ENCODE measurements around the gene C1QTNF12. TPM values are rescaled to one million over a fixed set of nuclear protein-coding genes. Genes with fewer than 3 reads are reported as not detected.

Gene C1QTNF12
- total RNA-seq, 1 experiment from 2014 or later: 4.4 TPM

DNA sequence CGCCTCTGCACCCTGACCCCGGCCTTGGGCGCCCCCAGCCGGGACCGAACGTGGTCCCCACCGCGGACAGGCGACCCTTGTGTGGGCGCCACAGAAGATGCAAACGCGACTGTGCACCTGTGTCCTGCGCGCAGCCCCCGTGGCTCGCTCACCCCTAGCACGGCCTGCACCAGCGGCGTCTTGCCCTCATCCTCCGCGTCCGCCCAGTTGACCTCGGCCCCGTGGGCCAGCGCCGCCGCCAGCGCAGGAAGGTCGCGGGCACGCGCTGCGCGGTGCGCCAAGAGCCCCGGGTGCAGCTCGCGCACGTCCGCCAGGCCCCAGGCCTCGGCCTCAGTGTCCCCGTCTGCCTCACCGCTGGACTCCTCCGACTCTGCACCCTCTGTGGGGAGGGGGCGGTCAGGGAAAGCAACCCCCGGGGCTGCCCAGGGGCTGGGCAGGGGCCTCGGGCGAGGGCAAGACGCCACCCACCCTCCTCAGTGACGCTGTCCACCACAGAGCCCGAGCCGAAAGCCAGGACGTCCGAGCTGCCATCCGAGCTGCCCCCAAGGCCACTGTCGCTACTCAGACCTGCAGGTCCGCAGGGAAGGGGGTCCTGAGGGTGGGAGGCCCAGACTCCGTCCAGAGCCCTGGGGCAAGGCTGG is 47.8 kb upstream of the C1QTNF12 start:
- Histone ChIP-seq H3K56ac (ENCODE audit: insufficient read length, low read depth, low read length) (no peak overlapping the region), H3T11ph (ENCODE audit: low read length) (no peak overlapping the region), H2AFZ (ENCODE audit: low read length) (no peak overlapping the region), H3K4ac (ENCODE audit: low read depth, low read length) (no peak overlapping the region), H3K79me2 (ENCODE audit: insufficient read depth, low read length) (no peaks in the 10 kb centered on the region), H3K79me1 (ENCODE audit: insufficient read depth, low read depth, low read length, poor library complexity, severe bottlenecking) (no peaks in the 10 kb centered on the region), H4K8ac (replicated peaks; ENCODE audit: insufficient read length, low read depth, low read length) (no peak overlapping the region), H2AK5ac (ENCODE audit: insufficient read length, low read length) (no peak overlapping the region), H4K91ac (ENCODE audit: insufficient read length, low read depth, low read length) (no peak overlapping the region), H3K9me3 (ENCODE audit: control insufficient read depth, low read depth, low read length) (no peaks in the 10 kb centered on the region), H2BK12ac (ENCODE audit: insufficient read length, low read depth, low read length) (no peak overlapping the region), H2BK120ac (ENCODE audit: low read depth, low read length, poor library complexity, severe bottlenecking) (no peak overlapping the region), H3K14ac (ENCODE audit: insufficient read depth, low read length) (no peak overlapping the region), H3K23me2 (ENCODE audit: insufficient read length, low read depth, low read length, poor library complexity, severe bottlenecking) (peaks cover 4% of the 10 kb centered on the region), H3K27me3 (ENCODE audit: insufficient read depth, low read length) (no peaks in the 10 kb centered on the region), H2BK15ac (ENCODE audit: low read depth, low read length) (no peak overlapping the region), H2BK20ac (ENCODE audit: low read depth, low read length, poor library complexity, severe bottlenecking) (no peak overlapping the region), H2BK5ac (ENCODE audit: insufficient read length, low read length) (no peak overlapping the region), H3K4me1 (ENCODE audit: insufficient read depth, low read length) (no peaks in the 10 kb centered on the region), H3K27ac (ENCODE audit: insufficient read length, low read depth, low read length) (no peak overlapping the region), H4K5ac (ENCODE audit: insufficient read length, low read depth, low read length) (no peak overlapping the region), H3K18ac (ENCODE audit: insufficient read length, low read depth, low read length) (no peak overlapping the region), H4K20me1 (ENCODE audit: control insufficient read depth, insufficient read depth, insufficient read length) (no peaks in the 10 kb centered on the region), H3K9ac (ENCODE audit: extremely low read depth, insufficient read length, low read length) (no peak overlapping the region), H3K23ac (ENCODE audit: insufficient read length, low read depth, low read length) (no peak overlapping the region), H3K4me2 (ENCODE audit: insufficient read depth, insufficient read length, low read length) (peak overlapping the region; percentile 27)
- no peaks in the 10 kb centered on the region for H3K36me3 Mint-ChIP-seq (ENCODE audit: insufficient read depth in 1 of 3, low read depth in 3 of 3)
- TF ChIP-seq, protein P1, sequence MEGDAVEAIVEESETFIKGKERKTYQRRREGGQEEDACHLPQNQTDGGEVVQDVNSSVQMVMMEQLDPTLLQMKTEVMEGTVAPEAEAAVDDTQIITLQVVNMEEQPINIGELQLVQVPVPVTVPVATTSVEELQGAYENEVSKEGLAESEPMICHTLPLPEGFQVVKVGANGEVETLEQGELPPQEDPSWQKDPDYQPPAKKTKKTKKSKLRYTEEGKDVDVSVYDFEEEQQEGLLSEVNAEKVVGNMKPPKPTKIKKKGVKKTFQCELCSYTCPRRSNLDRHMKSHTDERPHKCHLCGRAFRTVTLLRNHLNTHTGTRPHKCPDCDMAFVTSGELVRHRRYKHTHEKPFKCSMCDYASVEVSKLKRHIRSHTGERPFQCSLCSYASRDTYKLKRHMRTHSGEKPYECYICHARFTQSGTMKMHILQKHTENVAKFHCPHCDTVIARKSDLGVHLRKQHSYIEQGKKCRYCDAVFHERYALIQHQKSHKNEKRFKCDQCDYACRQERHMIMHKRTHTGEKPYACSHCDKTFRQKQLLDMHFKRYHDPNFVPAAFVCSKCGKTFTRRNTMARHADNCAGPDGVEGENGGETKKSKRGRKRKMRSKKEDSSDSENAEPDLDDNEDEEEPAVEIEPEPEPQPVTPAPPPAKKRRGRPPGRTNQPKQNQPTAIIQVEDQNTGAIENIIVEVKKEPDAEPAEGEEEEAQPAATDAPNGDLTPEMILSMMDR (conservative IDR thresholded peaks at IDR 0.05): no peak
- no CpG with 5 or more reads among the region's 58 CpGs for WGBS (ENCODE audit: extremely low coverage, insufficient read length, low lambda C conversion rate)
- no peak for DNase-seq
- peaks cover 2% of the 10 kb centered on the region for H3K27me3 Mint-ChIP-seq (ENCODE audit: low read depth)
- H3K4me3 Mint-ChIP-seq: no peak overlapping the region
- H3K4me1 Mint-ChIP-seq: peaks cover 0 to 9% of the 10 kb centered on the region in 2 experiments; a peak in 2 of 4 replicates
- peaks cover 2 to 7% of the 10 kb centered on the region in 2 experiments; a peak in 2 of 5 replicates for H3K9me3 Mint-ChIP-seq
- H3K27ac Mint-ChIP-seq: no peak overlapping the region
